Measurements from ENCODE around the gene TTC3.

Gene TTC3

DNA sequence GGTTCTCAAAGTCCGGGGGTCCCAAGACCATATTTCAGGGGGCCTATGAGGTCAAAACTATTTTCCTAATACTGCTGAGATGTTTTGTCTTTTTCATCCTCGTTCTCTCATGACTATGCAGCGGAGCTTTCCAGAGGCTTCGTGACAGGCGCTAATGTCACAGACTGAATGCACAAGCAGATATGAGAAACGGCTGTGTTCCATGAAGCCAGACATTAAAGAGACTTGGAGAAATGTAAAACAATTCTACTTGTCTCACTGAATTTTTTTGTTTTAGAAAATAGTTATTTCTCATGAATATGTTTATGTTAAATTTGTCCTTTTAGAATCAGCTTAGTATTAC is 10.5 kb upstream of the TTC3 start:
- Histone ChIP-seq H3K27ac (ENCODE audit: low read length) (no peak overlapping the region), H3K4me1 (ENCODE audit: control insufficient read depth in 1 of 2, insufficient read depth in 2 of 2, low read length in 2 of 2) (peaks cover 0 to 11% of the 10 kb centered on the region in 2 donors), H3K4me3 (ENCODE audit: low read depth in 1 of 2, low read length in 2 of 2) (no peak overlapping the region), H3K36me3 (ENCODE audit: control insufficient read depth in 1 of 2, insufficient read depth in 2 of 2, low read length in 2 of 2) (peaks cover 0 to 7% of the 10 kb centered on the region in 2 donors), H3K27me3 (ENCODE audit: low read depth, low read length) (no peaks in the 10 kb centered on the region), H3K9me3 (ENCODE audit: control insufficient read depth in 1 of 2, low read length in 2 of 2) (no peaks in the 10 kb centered on the region)

DNA sequence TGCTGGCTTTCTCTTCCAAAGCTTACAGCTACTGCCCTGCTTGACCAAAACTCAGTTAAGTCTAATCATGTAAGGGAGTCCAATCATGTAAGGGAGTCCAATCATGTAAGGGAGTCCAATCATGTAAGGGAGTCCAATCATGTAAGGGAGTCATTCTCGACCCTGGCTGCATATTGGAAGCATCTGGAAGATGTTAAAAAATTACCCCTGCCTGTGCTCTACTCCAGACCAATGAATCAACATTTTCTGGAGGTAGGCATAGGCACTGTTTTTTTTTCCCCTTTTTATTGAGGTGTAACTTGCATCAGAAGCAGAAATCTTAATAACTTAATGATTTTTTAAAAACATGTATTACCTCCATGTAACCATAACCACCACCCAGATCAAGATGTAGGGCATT is 9.6 kb upstream of the TTC3 start:
- no peak overlapping the region for H3K27ac ChIP-seq (ENCODE audit: low read length)
- no peak overlapping the region for H3K4me3 ChIP-seq (ENCODE audit: low read depth in 1 of 2, low read length in 2 of 2)
- no peaks in the 10 kb centered on the region for H3K9me3 ChIP-seq (ENCODE audit: control insufficient read depth in 1 of 2, low read length in 2 of 2)
- H3K27me3 ChIP-seq (ENCODE audit: low read depth, low read length) = no peaks in the 10 kb centered on the region
- H3K4me1 ChIP-seq (ENCODE audit: control insufficient read depth in 1 of 2, insufficient read depth in 2 of 2, low read length in 2 of 2) = peaks cover 0 to 11% of the 10 kb centered on the region in 2 donors
- peaks cover under 1 to 9% of the 10 kb centered on the region in 2 donors for H3K36me3 ChIP-seq (ENCODE audit: control insufficient read depth in 1 of 2, insufficient read depth in 2 of 2, low read length in 2 of 2)

DNA sequence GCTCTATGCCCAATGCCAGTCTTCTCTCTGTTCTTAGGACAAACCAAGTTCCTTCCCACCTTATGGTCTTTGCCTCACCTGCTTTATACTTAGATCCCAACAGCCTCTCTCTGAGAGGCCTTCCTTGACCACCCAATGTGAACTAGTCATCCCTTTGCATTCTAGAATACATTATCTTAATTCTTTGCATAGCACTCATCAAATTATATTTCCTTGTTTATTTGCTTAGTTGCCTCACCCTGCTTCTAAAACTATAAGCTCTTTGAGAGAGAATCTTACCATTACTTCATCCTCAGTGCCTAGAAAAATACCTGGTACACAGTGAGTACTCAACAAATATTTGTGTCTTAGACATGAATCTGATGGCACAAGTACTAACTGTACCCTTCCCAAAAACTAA is 8.2 kb upstream of the TTC3 start:
- H3K27ac ChIP-seq (ENCODE audit: low read length) = no peak overlapping the region
- peaks cover 8 to 16% of the 10 kb centered on the region in 2 donors for H3K36me3 ChIP-seq (ENCODE audit: control insufficient read depth in 1 of 2, insufficient read depth in 2 of 2, low read length in 2 of 2)
- peaks cover 0 to 11% of the 10 kb centered on the region in 2 donors for H3K4me1 ChIP-seq (ENCODE audit: control insufficient read depth in 1 of 2, insufficient read depth in 2 of 2, low read length in 2 of 2)
- no peaks in the 10 kb centered on the region for H3K27me3 ChIP-seq (ENCODE audit: low read depth, low read length)
- H3K4me3 ChIP-seq (ENCODE audit: low read depth in 1 of 2, low read length in 2 of 2) = no peak overlapping the region
- no peaks in the 10 kb centered on the region for H3K9me3 ChIP-seq (ENCODE audit: control insufficient read depth in 1 of 2, low read length in 2 of 2)

DNA sequence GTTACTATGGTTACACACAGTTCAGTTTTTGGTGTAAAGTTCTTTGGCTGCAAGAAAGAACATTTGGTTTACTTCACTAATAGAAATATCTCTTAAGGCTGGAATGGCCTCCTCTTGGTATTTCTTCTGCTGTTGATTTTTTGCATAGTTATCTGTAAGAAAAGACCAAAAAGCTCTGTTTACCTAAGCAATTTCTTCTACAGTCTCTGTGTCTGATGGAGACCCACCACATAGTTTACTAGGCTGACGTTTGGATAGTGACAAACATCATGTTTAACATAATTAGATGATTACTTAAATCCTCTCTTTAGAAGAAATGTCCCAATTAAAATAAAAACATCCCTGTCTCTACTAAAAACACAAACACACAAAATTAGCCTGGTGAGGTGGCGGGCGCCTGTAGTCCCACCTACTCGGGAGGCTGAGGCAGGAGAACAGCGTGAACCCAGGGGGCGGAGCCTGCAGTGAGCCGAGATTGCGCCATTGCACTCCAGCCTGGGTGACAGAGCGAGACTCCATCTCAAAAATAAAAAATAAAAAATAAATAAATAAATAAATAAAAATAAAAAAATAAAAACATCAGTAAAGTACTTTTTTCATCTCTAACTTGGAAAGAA is 7.4 kb upstream of the TTC3 start:
- peaks cover 0 to 4% of the 10 kb centered on the region in 2 donors for H3K4me1 ChIP-seq (ENCODE audit: control insufficient read depth in 1 of 2, insufficient read depth in 2 of 2, low read length in 2 of 2)
- H3K27ac ChIP-seq (ENCODE audit: low read length) = no peak overlapping the region
- no peaks in the 10 kb centered on the region for H3K9me3 ChIP-seq (ENCODE audit: control insufficient read depth in 1 of 2, low read length in 2 of 2)
- peaks cover 8 to 16% of the 10 kb centered on the region in 2 donors for H3K36me3 ChIP-seq (ENCODE audit: control insufficient read depth in 1 of 2, insufficient read depth in 2 of 2, low read length in 2 of 2)
- no peak overlapping the region for H3K4me3 ChIP-seq (ENCODE audit: low read depth in 1 of 2, low read length in 2 of 2)
- H3K27me3 ChIP-seq (ENCODE audit: low read depth, low read length) = no peaks in the 10 kb centered on the region

DNA sequence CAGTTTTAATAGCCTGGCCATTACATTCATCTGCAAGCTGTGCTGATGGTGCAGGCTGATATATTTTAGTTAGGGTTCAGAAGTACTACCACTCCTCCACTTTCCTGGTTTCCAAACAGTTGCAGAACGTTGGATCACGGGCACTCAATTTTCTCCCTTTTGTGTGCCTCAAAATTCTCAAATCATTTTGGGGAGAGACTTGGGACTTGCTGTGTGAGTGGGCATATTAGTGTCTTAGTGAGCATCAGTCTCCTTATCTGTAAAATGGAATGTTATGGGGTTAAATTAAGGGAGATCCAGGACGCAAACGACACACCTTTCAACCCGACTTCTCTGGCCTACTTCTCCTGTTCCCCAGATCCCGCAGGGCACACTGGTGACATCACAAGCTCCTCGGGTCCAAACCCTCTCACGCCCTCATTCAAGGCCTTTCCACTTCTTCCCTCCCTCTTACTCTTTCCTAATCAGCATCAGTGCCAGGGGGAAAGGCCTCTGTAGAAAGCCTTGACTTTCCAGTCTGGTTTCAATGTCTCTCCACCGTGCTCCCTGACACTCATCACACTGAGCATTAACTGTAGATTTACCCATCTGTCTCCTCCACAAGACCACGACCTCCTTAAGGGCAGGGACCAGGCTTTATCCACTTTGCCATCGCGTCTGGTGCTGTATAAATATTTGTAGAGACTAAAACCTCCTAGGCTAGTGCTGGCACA is 1.3 kb upstream of the TTC3 start:
- Histone ChIP-seq H3K9me3 (ENCODE audit: control insufficient read depth in 1 of 2, low read length in 2 of 2) (no peaks in the 10 kb centered on the region), H3K4me1 (ENCODE audit: control insufficient read depth in 1 of 2, insufficient read depth in 2 of 2, low read length in 2 of 2) (peaks cover 16 to 29% of the 10 kb centered on the region in 2 donors), H3K4me3 (ENCODE audit: low read depth in 1 of 2, low read length in 2 of 2) (peak overlapping the region; percentile 86 to 87), H3K27me3 (ENCODE audit: low read depth, low read length) (no peaks in the 10 kb centered on the region), H3K36me3 (ENCODE audit: control insufficient read depth in 1 of 2, insufficient read depth in 2 of 2, low read length in 2 of 2) (peaks cover 8 to 18% of the 10 kb centered on the region in 2 donors), H3K27ac (ENCODE audit: low read length) (peak overlapping the region; percentile 99)

DNA sequence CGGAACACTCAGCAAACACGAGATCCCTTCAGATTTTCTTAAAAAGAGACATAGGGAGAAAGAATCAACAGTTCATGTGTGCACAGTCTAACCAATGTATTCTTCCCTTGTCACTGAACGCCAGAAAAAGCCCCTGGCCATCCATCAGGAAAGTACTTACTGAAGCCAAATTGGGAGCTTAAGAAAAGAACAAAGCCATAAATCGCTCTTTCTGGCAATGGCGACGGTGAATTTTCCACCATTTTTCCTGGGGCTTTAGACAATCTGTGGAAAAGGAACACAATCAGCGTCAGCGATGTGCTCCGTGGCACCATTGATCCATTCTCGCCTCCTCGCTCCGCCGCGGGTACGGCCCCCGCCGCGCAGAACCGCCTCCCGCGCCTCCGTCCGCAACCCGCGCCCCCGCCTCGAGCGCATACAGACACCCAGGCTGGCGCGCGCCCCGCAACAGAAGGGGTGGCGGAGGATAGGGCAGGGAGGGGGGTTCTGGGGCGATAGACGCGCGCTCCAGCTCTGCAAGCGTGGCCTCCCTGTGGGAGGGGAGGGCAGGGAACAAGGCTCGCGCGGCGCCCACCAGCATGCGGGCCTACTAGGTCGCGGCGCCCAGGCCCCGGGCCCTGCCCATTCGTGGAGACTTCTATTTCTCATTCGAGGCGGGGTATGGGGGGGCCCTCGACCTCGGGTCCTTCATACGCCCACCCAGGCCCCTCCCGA is 623 bp upstream of the TTC3 start:
- Histone ChIP-seq H3K4me3 (ENCODE audit: low read depth in 1 of 2, low read length in 2 of 2) (peak overlapping the region; percentile 86 to 87), H3K27ac (ENCODE audit: low read length) (peak overlapping the region; percentile 99), H3K36me3 (ENCODE audit: control insufficient read depth in 1 of 2, insufficient read depth in 2 of 2, low read length in 2 of 2) (peaks cover 8 to 18% of the 10 kb centered on the region in 2 donors), H3K9me3 (ENCODE audit: control insufficient read depth in 1 of 2, low read length in 2 of 2) (no peaks in the 10 kb centered on the region), H3K27me3 (ENCODE audit: low read depth, low read length) (no peaks in the 10 kb centered on the region), H3K4me1 (ENCODE audit: control insufficient read depth in 1 of 2, insufficient read depth in 2 of 2, low read length in 2 of 2) (peaks cover 16 to 29% of the 10 kb centered on the region in 2 donors)

DNA sequence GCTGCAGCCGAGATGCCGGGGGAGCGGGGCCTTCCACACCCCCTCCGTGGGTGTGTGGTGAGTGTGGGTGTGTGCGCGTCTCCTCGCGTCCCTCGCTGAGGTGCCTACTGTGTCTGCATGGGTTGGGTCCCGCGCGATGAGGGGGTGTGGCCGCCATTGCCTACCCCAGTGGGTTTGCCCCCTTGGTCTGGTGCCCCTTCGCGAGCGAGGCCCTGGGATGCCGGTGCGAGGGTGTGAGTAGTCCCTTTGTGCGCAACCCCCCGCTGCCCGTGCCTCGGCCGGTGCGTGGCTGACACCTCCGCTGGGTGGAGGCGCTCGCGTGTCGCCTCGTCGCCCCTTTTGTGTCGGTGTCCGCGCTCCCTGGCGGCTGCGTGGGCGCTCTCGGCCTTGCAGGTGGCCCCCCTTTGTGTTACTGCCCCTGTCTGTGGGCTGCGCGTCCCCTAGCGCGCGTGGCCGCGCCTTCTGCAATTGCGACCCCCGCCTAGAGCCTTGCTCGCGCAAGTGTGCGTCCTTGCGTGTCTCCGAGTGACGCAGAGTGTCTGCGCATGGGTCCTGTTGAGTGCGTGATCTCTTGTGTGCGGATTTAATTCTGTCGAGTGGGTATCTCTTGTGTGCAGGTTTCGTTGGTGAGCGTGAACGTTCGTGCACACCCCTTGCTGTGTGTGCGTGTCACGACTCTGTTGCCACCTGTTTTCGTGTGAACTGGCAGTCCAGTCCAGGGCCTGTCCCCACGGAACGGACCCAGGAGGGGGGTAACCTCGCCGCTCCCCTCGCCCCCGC is 553 bp downstream of the TTC3 start:
- peak overlapping the region; percentile 86 to 95 for H3K4me3 ChIP-seq (ENCODE audit: low read depth in 1 of 2, low read length in 2 of 2)
- peak overlapping the region; percentile 71 for H3K27ac ChIP-seq (ENCODE audit: low read length)
- no peaks in the 10 kb centered on the region for H3K9me3 ChIP-seq (ENCODE audit: control insufficient read depth in 1 of 2, low read length in 2 of 2)
- H3K27me3 ChIP-seq (ENCODE audit: low read depth, low read length) = no peaks in the 10 kb centered on the region
- peaks cover 16 to 29% of the 10 kb centered on the region in 2 donors for H3K4me1 ChIP-seq (ENCODE audit: control insufficient read depth in 1 of 2, insufficient read depth in 2 of 2, low read length in 2 of 2)
- peaks cover 5 to 15% of the 10 kb centered on the region in 2 donors for H3K36me3 ChIP-seq (ENCODE audit: control insufficient read depth in 1 of 2, insufficient read depth in 2 of 2, low read length in 2 of 2)

DNA sequence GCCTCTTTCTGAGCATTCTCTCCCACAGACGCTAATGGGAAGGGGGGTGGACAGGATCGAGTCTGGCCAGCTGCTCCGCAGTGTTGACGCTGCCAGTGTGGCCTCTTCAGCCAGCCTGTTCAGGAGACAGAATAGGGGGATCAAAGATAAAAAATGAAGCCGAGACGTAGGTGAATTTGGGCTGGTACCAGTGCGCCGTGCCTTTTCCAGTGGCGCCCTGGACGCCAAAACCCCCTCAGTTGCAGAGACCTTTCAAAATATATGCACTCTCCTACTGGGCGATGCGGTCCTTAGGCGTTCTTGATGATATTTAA is 1.1 kb downstream of the TTC3 start:
- H3K36me3 ChIP-seq (ENCODE audit: control insufficient read depth in 1 of 2, insufficient read depth in 2 of 2, low read length in 2 of 2) = peaks cover 0 to 9% of the 10 kb centered on the region in 2 donors
- H3K4me1 ChIP-seq (ENCODE audit: control insufficient read depth in 1 of 2, insufficient read depth in 2 of 2, low read length in 2 of 2) = peaks cover 16 to 29% of the 10 kb centered on the region in 2 donors
- peak overlapping the region; percentile 71 for H3K27ac ChIP-seq (ENCODE audit: low read length)
- peak overlapping the region; percentile 86 to 95 for H3K4me3 ChIP-seq (ENCODE audit: low read depth in 1 of 2, low read length in 2 of 2)
- no peaks in the 10 kb centered on the region for H3K9me3 ChIP-seq (ENCODE audit: control insufficient read depth in 1 of 2, low read length in 2 of 2)
- H3K27me3 ChIP-seq (ENCODE audit: low read depth, low read length) = no peaks in the 10 kb centered on the region

DNA sequence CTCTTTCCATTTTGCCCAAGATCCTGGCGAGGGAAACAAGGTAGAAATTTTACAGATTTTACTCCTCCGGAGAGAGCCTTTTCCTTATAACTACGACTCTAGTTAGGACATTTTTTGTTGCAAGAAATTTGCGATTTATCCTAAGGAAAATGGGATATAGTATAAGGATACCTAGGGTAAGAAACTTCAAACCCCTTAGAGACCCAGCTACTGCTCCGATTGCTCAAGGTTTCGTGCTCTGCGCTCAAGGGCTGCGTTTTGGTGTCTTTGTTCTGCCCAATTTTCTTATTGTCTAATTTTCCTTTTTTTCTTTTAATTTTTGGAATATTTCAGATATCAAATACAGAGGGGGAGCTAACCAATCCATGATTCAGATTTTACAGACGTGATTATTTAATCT is 1.5 kb downstream of the TTC3 start:
- Histone ChIP-seq H3K36me3 (ENCODE audit: control insufficient read depth in 1 of 2, insufficient read depth in 2 of 2, low read length in 2 of 2) (peaks cover 0 to 9% of the 10 kb centered on the region in 2 donors), H3K27ac (ENCODE audit: low read length) (no peak overlapping the region), H3K9me3 (ENCODE audit: control insufficient read depth in 1 of 2, low read length in 2 of 2) (no peaks in the 10 kb centered on the region), H3K4me3 (ENCODE audit: low read depth in 1 of 2, low read length in 2 of 2) (peak overlapping the region; percentile 86 to 95), H3K27me3 (ENCODE audit: low read depth, low read length) (no peaks in the 10 kb centered on the region), H3K4me1 (ENCODE audit: control insufficient read depth in 1 of 2, insufficient read depth in 2 of 2, low read length in 2 of 2) (peaks cover 16 to 29% of the 10 kb centered on the region in 2 donors)

DNA sequence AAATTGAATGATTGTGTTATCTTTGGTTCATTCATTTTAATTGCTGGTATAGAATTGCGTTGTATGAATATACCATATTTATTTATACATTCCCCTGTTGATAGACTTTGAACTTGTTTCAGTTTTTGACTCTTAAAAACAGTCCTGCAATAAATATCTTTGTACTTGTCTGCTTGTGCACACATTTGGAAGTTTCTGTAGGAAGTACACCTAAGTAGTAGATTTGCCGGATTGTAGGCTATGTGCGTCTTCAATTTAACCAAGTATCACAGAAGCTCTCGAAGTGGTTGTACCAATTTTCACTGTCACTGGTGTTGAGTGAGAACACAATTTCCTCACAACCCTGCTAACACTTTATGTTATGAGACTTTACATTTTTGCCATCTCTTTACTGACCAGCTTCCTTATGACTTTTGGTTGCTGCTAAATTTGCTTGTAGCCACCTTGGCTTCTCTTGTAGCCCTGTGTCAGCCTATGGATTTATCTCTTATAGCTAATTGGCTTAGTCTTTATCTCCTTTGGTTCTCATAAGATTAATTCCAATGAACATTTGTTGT is 2.2 kb downstream of the TTC3 start:
- peaks cover 16 to 29% of the 10 kb centered on the region in 2 donors for H3K4me1 ChIP-seq (ENCODE audit: control insufficient read depth in 1 of 2, insufficient read depth in 2 of 2, low read length in 2 of 2)
- no peaks in the 10 kb centered on the region for H3K27me3 ChIP-seq (ENCODE audit: low read depth, low read length)
- peaks cover 0 to 9% of the 10 kb centered on the region in 2 donors for H3K36me3 ChIP-seq (ENCODE audit: control insufficient read depth in 1 of 2, insufficient read depth in 2 of 2, low read length in 2 of 2)
- H3K9me3 ChIP-seq (ENCODE audit: control insufficient read depth in 1 of 2, low read length in 2 of 2) = no peaks in the 10 kb centered on the region
- H3K27ac ChIP-seq (ENCODE audit: low read length) = no peak overlapping the region
- H3K4me3 ChIP-seq (ENCODE audit: low read depth in 1 of 2, low read length in 2 of 2) = peak overlapping the region in 1 of 2 donors; percentile 16

Data from muscle layer of duodenum (tissue), 2 donors.